Trophoblast cell (in vitro differentiated cells and primary cell): ENCODE data around the gene SHROOM3.

Experiments
- DNase-seq, 2 donors: peaks; one replicate each; pipeline ENCODE4 v3.0.0-alpha.2; 2016
- H2AFZ ChIP-seq: 2 replicates; pipeline ENCODE4 v1.6.1; 2013; ENCODE audit warnings: low read length, moderate library complexity, mild to moderate bottlenecking; ENCODE audit not compliant: insufficient read depth, poor library complexity
- H2AK5ac ChIP-seq: 2 replicates; pipeline ENCODE4 v1.6.1; 2013; ENCODE audit warnings: mild to moderate bottlenecking, low read length
- H2BK120ac ChIP-seq: 2 replicates; pipeline ENCODE4 v1.6.1; 2013; ENCODE audit warnings: low read length, mild to moderate bottlenecking, moderate library complexity; ENCODE audit not compliant: insufficient read depth, poor library complexity
- H2BK12ac ChIP-seq: 2 replicates; pipeline ENCODE4 v1.6.1; 2013; ENCODE audit warnings: mild to moderate bottlenecking, low read length, moderate library complexity
- H2BK5ac ChIP-seq: 2 replicates; pipeline ENCODE4 v1.6.1; 2013; ENCODE audit warnings: low read length, low read depth, moderate library complexity, mild to moderate bottlenecking; ENCODE audit not compliant: poor library complexity
- H3K14ac ChIP-seq: 2 replicates; pipeline ENCODE4 v1.6.1; 2013; ENCODE audit warnings: mild to moderate bottlenecking, low read length
- H3K18ac ChIP-seq: 2 replicates; pipeline ENCODE4 v1.6.1; 2013; ENCODE audit warnings: mild to moderate bottlenecking, low read length
- H3K23ac ChIP-seq: 2 replicates; pipeline ENCODE4 v1.6.1; 2013; ENCODE audit warnings: low read length
- H3K27ac ChIP-seq: 2 replicates; pipeline ENCODE4 v1.5.1; 2013; ENCODE audit warnings: low read depth, mild to moderate bottlenecking, inconsistent platforms, low read length, moderate library complexity
- H3K27me3 ChIP-seq: 2 replicates; pipeline ENCODE4 v1.6.1; 2013; ENCODE audit warnings: inconsistent platforms, mild to moderate bottlenecking, low read length, moderate library complexity; ENCODE audit not compliant: insufficient read depth
- H3K36me3 ChIP-seq, 2 experiments: 1 replicate in 1 of 2; 2 replicates in 1 of 2; pipeline ENCODE4 v1.6.1; 2013; ENCODE audit warnings: low read length in 2 of 2, mild to moderate bottlenecking in 2 of 2, moderate library complexity in 1 of 2; ENCODE audit not compliant: insufficient read depth in 2 of 2, control insufficient read depth in 1 of 2
- H3K4ac ChIP-seq: 2 replicates; pipeline ENCODE4 v1.6.1; 2013; ENCODE audit warnings: low read depth, mild to moderate bottlenecking, low read length, moderate library complexity
- H3K4me1 ChIP-seq, 2 experiments: 1 replicate in 1 of 2; 2 replicates in 1 of 2; pipeline ENCODE4 v1.6.1; 2013; ENCODE audit warnings: low read length in 2 of 2, mild to moderate bottlenecking in 2 of 2, moderate library complexity in 1 of 2; ENCODE audit not compliant: insufficient read depth in 2 of 2, control insufficient read depth in 1 of 2
- H3K4me2 ChIP-seq: 2 replicates; pipeline ENCODE4 v1.6.1; 2013; ENCODE audit warnings: inconsistent platforms, mild to moderate bottlenecking, low read length, moderate library complexity
- H3K4me3 ChIP-seq: 2 replicates; pipeline ENCODE4 v1.5.1; 2013; ENCODE audit warnings: mild to moderate bottlenecking, low read depth, low read length, inconsistent platforms
- H3K79me1 ChIP-seq: one replicate; pipeline ENCODE4 v1.6.1; 2013; ENCODE audit warnings: low read length
- H3K79me2 ChIP-seq: 2 replicates; pipeline ENCODE4 v1.6.1; 2013; ENCODE audit warnings: low read length, mild to moderate bottlenecking; ENCODE audit not compliant: control insufficient read depth, insufficient read depth, poor library complexity
- H3K9ac ChIP-seq: 2 replicates; pipeline ENCODE4 v1.6.1; 2013; ENCODE audit warnings: mild to moderate bottlenecking, low read length
- H3K9me3 ChIP-seq: 2 replicates; pipeline ENCODE4 v1.6.1; 2013; ENCODE audit warnings: low read depth, mild to moderate bottlenecking, control low read depth, inconsistent platforms, low read length; ENCODE audit not compliant: insufficient read depth
- H4K12ac ChIP-seq: 2 replicates; pipeline ENCODE4 v1.6.1; 2013; ENCODE audit warnings: low read depth, mild to moderate bottlenecking, low read length, moderate library complexity
- H4K8ac ChIP-seq: 2 replicates; pipeline ENCODE4 v1.6.1; 2013; ENCODE audit warnings: low read depth, mild to moderate bottlenecking, low read length, moderate library complexity
- H4K91ac ChIP-seq: one replicate; pipeline ENCODE4 v1.6.1; 2013; ENCODE audit warnings: low read depth, mild to moderate bottlenecking, low read length, moderate library complexity
- WGBS: extraction: QIAGEN DNeasy Blood & Tissue Kit; methylation state at CpG from one replicate; pipeline ENCODE4 v1.1.7; 2013; ENCODE audit warnings: missing lambda C conversion rate; ENCODE audit not compliant: insufficient read length, insufficient coverage; ENCODE audit errors: extremely low coverage; 5-methylcytosine and 5-hydroxymethylcytosine counted together

The SHROOM3 gene

DNA sequence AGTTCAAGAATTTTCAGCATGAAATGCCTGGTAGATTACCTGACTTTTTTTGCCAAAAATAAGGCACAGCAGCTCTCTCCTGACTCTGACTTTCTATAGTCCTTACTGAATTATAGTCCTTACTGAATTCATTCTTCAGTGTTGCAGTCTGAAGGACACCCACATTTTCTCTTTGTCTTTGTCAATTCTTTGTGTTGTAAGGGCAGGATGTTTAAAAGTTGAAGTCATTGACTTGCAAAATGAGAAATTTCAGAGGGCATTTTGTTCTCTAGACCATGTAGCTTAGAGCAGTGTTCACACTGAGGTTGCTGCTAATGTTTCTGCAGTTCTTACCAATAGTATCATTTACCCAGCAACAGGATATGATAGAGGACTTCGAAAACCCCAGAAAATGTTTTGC is 295.0 kb downstream of the SHROOM3 start:
- Histone ChIP-seq H3K36me3 (peaks cover 6 to 12% of the 10 kb centered on the region in 2 experiments), H3K4me2 (no peak overlapping the region), H3K9ac (no peak overlapping the region), H2BK12ac (no peak overlapping the region), H3K4me1 (peaks cover 0 to 2% of the 10 kb centered on the region in 2 experiments), H3K18ac (no peak overlapping the region), H3K4ac (no peak overlapping the region), H4K12ac (no peak overlapping the region), H2BK120ac (no peak overlapping the region), H2AK5ac (no peak overlapping the region), H3K27ac (no peak overlapping the region), H3K23ac (no peak overlapping the region), H2AFZ (no peak overlapping the region), H4K8ac (no peak overlapping the region), H3K27me3 (no peaks in the 10 kb centered on the region), H3K79me2 (no peaks in the 10 kb centered on the region), H3K4me3 (no peak overlapping the region), H3K9me3 (no peaks in the 10 kb centered on the region), H4K91ac (no peak overlapping the region), H3K79me1 (no peaks in the 10 kb centered on the region), H3K14ac (no peak overlapping the region), H2BK5ac (no peak overlapping the region)
- no peak for DNase-seq
- WGBS = no CpG with 5 or more reads among the region's 1 CpG

GRCh38 chr4:76732246-76732645 is 297.2 kb downstream of the SHROOM3 start:
- no peaks in the 10 kb centered on the region for H3K9me3 ChIP-seq
- no peak overlapping the region for H3K4ac ChIP-seq
- peaks cover 0 to 2% of the 10 kb centered on the region in 2 experiments for H3K4me1 ChIP-seq
- no peak overlapping the region for H3K4me2 ChIP-seq
- H3K18ac ChIP-seq = no peak overlapping the region
- no peak overlapping the region for H2AFZ ChIP-seq
- no peak overlapping the region for H4K12ac ChIP-seq
- no peak overlapping the region for H2BK5ac ChIP-seq
- no peaks in the 10 kb centered on the region for H3K79me1 ChIP-seq
- H2AK5ac ChIP-seq = no peak overlapping the region
- no peak overlapping the region for H2BK120ac ChIP-seq
- no peak overlapping the region for H2BK12ac ChIP-seq
- no peak overlapping the region for H4K8ac ChIP-seq
- no peak overlapping the region for H3K27ac ChIP-seq
- no CpG with 5 or more reads among the region's 1 CpG for WGBS
- H3K27me3 ChIP-seq = no peaks in the 10 kb centered on the region
- H3K36me3 ChIP-seq = peaks cover 5 to 12% of the 10 kb centered on the region in 2 experiments
- H3K79me2 ChIP-seq = no peaks in the 10 kb centered on the region
- H3K9ac ChIP-seq = no peak overlapping the region
- H3K4me3 ChIP-seq = no peak overlapping the region
- H3K23ac ChIP-seq = no peak overlapping the region
- H4K91ac ChIP-seq = no peak overlapping the region
- no peak overlapping the region for H3K14ac ChIP-seq
- DNase-seq = no peak

DNA sequence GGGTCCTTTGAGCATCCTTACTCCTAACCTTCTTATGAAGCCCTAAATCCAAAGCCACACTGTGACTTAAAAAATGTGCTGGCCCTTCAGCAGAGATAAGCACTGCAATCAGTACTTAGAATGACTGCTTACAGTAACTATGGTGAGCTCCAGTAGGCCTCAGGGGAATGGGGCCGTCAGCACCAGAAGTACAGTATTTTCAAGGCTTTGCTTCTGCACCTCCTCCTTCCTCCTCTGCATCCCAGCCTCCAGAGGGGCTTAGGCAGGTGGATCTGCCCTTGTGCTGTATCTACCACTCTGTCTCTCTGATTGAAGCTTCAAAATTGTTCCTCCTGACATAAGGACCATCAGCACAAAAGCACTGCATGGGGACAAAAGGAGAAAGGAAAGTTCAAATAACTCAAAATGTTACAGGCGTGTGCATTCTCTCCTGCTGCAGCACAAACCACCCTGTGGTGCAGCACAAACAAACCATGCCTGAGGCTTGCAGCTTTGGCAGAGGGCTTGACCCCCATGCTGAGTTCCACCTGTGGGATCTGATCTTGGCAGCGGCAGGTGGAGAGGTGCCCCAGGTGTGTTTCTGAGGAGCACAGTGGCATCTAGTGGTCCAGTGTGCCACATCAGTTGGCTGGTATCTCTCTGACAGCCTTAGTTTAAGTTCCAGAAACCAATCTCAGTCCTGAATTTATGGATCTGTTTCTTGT is 298.2 kb downstream of the SHROOM3 start:
- H2BK12ac ChIP-seq = no peak overlapping the region
- DNase-seq = no peak
- H3K14ac ChIP-seq = no peak overlapping the region
- H2BK120ac ChIP-seq = no peak overlapping the region
- no peak overlapping the region for H4K91ac ChIP-seq
- no peak overlapping the region for H4K8ac ChIP-seq
- WGBS = no CpG with 5 or more reads among the region's 3 CpGs
- no peak overlapping the region for H2BK5ac ChIP-seq
- H3K36me3 ChIP-seq = peaks cover 5 to 12% of the 10 kb centered on the region in 2 experiments
- H3K4me2 ChIP-seq = no peak overlapping the region
- no peaks in the 10 kb centered on the region for H3K79me2 ChIP-seq
- no peak overlapping the region for H2AFZ ChIP-seq
- no peaks in the 10 kb centered on the region for H3K27me3 ChIP-seq
- no peak overlapping the region for H3K4me3 ChIP-seq
- H2AK5ac ChIP-seq = no peak overlapping the region
- no peaks in the 10 kb centered on the region for H3K79me1 ChIP-seq
- no peak overlapping the region for H3K27ac ChIP-seq
- no peak overlapping the region for H3K23ac ChIP-seq
- no peak overlapping the region for H3K9ac ChIP-seq
- H3K4me1 ChIP-seq = peaks cover 0 to 2% of the 10 kb centered on the region in 2 experiments
- no peaks in the 10 kb centered on the region for H3K9me3 ChIP-seq
- no peak overlapping the region for H3K18ac ChIP-seq
- H3K4ac ChIP-seq = no peak overlapping the region
- no peak overlapping the region for H4K12ac ChIP-seq

DNA sequence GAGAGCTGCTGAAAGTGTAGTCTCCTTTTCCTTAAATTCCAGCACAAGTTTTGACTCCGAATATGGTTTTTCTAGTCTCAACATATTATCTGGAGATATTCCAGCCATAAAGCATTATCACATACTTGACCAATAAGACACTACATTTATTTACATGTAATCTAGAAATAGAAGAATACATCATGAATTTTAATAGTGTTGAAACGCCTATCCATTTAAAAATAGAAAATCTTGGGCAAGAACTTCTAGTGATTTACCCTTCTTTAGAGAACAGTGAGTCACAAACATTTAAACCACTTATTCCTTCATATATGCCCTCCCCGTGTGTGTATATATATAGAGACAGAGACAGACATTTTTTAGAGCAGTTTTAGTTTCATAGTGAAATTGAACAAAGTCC is 301.4 kb downstream of the SHROOM3 start:
- Histone ChIP-seq H3K79me2 (no peaks in the 10 kb centered on the region), H2AFZ (no peak overlapping the region), H3K9me3 (no peaks in the 10 kb centered on the region), H3K18ac (no peak overlapping the region), H2BK12ac (no peak overlapping the region), H3K14ac (no peak overlapping the region), H4K12ac (no peak overlapping the region), H4K8ac (no peak overlapping the region), H3K79me1 (no peaks in the 10 kb centered on the region), H2BK5ac (no peak overlapping the region), H4K91ac (no peak overlapping the region), H2BK120ac (no peak overlapping the region), H3K27ac (no peak overlapping the region), H3K36me3 (peaks cover 31 to 38% of the 10 kb centered on the region in 2 experiments), H3K4me3 (no peak overlapping the region), H3K4me2 (no peak overlapping the region), H3K27me3 (no peaks in the 10 kb centered on the region), H2AK5ac (no peak overlapping the region), H3K9ac (no peak overlapping the region), H3K4ac (no peak overlapping the region), H3K4me1 (peaks cover 6 to 7% of the 10 kb centered on the region in 2 experiments), H3K23ac (no peak overlapping the region)
- no CpG with 5 or more reads among the region's 3 CpGs for WGBS
- DNase-seq = no peak
